NCI-H2227 (cell line): ENCODE measurements around the gene REX1BD.
"Not testable (repeated sequence)": the region's sequence is repeated elsewhere in the genome, so short reads cannot be mapped to it uniquely, and the experiment has no call there.

Experiments
- DNase-seq: peaks from one replicate; lab custom pipeline; 2025; ENCODE audit not compliant: unreplicated experiment; lab: John Stamatoyannopoulos, UW

The REX1BD gene

GRCh38 chr19:18576383-18576782 is 12.2 kb upstream of the REX1BD start:
- DNase-seq, result no peak

- DNase-seq, result no peak
Observed at GRCh38 chr19:18577365-18577914, 11.2 kb upstream of the REX1BD start.

- no peak for DNase-seq
Observed at GRCh38 chr19:18580311-18580710, 8.3 kb upstream of the REX1BD start.

GRCh38 chr19:18586306-18586705 is 2.3 kb upstream of the REX1BD start:
- DNase-seq, result no peak

- no peak for DNase-seq
Observed at GRCh38 chr19:18587561-18587960, 1.0 kb upstream of the REX1BD start.

- no peak for DNase-seq
Observed at GRCh38 chr19:18587962-18588610, 512 bp upstream of the REX1BD start.

GRCh38 chr19:18589380-18590272 is 1.0 kb downstream of the REX1BD start:
- peak; percentile 84 for DNase-seq

- peak; percentile 93 for DNase-seq
Observed at GRCh38 chr19:18590273-18591272, 2.0 kb downstream of the REX1BD start.

- DNase-seq, result no peak
Observed at GRCh38 chr19:18591735-18592385, 3.3 kb downstream of the REX1BD start.

- not testable (repeated sequence) for DNase-seq
Observed at GRCh38 chr19:18592732-18593131, 4.1 kb downstream of the REX1BD start.

- DNase-seq, result no peak
Observed at GRCh38 chr19:18593367-18594095, 4.9 kb downstream of the REX1BD start.

- peak; percentile 86 for DNase-seq
Observed at GRCh38 chr19:18594096-18594823, 5.7 kb downstream of the REX1BD start.

GRCh38 chr19:18594824-18595373 is 6.3 kb downstream of the REX1BD start:
- no peak for DNase-seq

GRCh38 chr19:18595475-18595874 is 6.9 kb downstream of the REX1BD start:
- no peak for DNase-seq

- no peak for DNase-seq
Observed at GRCh38 chr19:18596752-18597157, 8.2 kb downstream of the REX1BD start.

GRCh38 chr19:18597809-18598660 is 9.4 kb downstream of the REX1BD start:
- no peak for DNase-seq

GRCh38 chr19:18599485-18599884 is 10.9 kb downstream of the REX1BD start:
- DNase-seq, result no peak
